GM18508 (cell line): Measurements from ENCODE around the gene CEP112.

Experiments
- ATAC-seq: cut with Tn5 transposase; IDR thresholded peaks from one replicate; pipeline ENCODE4 v1.9.1; 2021; ENCODE audit warnings: moderate number of reproducible peaks; ENCODE audit not compliant: insufficient read depth, unreplicated experiment

The CEP112 gene

DNA sequence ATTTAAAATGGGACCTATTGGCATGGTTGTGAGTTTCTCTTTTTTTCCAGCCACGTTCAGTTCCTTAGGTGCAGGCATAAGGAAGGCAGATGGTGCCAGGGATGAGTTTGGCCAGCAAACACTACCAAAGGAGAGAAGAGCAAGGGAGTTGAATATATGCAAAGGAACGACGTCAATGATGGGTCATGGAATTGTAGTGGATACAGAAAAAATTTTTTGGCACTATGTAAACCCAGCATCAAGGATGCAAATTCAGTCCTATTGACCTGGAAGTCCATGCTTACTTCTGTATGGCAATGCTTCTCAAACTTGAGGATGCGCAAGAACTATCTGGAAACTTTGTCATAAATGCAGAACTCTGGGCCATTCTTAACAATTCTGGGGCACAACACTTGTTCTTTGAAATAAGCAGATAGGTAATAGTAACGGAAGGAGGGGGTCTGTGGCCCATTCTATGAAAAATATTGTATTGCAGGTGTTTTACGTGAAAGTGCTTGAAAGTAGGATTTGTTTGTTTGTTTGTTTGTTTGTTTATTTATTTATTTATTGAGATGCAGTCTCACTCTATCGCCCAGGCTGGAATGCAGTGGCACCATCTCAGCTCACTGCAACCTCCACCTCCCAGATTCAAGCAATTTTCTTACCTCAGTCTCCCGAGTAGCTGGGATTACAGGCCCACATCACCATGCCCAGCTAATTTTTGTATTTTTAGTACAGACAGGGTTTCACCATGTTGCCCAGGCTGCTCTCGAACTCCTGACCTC, 19.3 kb upstream of the CEP112 start:
- ATAC-seq: no peak

DNA sequence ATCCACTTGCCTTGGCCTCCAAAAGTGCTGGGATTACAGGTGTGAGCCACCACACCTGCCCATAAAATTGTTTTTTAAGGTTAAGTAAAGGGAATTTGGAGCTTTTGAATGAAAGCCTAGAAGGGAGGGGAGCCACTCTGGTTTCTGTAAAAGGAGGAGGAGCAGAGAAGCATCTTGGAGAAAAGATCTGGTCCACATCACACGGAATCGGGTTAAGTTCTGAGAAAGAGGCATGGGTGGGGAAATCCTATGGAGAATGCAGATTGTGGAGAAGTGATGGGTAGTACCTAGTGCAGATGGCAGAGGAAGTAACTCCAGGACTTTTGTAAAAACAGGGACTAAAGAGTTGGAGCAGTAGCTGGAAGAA, 18.3 kb upstream of the CEP112 start:
- ATAC-seq: no peak

DNA sequence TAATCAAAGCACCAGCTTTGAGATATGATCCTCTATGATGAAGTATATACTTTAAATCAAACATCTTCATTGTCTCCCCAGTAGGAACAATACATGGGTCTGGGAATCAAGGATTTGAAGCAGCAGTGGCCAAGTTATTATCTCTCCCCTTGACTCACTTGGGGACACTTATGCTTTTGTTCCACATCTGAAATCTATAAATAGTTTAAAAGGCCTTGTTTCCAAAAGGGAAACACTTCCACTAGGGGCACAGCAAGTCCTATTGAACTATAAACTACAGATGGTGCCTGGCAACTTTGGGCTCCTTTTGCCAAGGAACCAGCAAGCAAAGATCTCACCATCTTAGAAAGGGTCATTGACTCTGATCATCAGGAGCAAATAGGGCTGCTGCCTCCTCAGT, 16.0 kb upstream of the CEP112 start:
- ATAC-seq: no peak

DNA sequence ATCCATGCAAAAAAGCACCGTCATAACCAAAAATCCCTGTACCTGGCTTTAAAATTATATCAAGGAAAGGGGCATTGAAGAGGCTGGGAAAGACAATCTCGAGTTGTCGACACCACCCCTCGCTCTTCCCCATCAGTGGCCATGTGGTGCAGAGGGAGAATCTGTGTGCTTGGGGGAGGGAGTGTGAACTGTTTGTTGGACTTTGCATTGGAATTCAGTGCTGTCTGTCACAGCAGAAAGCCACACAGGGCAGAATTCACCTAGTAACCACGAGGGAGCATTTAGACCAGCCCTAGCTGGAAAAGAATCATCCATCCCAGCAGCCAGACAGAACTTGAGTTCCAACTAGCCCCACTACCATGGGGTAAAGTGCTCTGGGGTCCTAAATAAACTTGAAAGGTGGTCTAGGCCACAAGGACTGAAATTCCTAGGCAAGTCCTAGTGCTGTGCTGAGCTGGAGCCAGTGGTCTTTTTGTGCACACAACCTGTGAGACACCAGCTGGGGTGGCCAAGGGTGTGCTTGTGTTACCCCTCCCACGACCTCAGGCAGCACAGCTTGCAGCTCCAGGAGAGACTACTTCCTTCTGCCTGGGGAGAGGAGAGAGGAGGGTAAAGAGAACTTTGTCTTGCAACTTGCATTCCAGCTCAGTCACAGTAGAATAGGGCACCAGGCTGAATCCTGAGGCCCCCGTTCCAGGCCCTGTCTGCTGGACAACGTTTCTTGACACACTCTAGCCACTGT, 11.5 kb upstream of the CEP112 start:
- no peak for ATAC-seq

DNA sequence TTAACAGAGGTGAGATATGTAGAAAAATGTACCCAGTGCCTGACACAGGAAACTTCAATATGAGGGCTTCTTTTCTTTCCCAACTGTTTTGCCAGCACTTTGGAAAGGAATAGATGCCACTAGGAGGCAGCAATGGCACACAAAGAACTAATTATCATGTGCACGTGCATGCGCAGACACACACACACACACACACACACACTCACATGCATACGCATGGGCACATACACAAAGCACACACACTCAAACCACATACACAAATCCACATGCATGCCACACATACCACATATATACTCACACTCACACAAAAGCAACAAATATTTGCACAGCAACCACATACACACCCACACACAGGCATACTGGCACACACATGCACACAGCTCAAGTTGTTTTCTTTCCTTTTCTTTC, 8.8 kb upstream of the CEP112 start:
- no peak for ATAC-seq

DNA sequence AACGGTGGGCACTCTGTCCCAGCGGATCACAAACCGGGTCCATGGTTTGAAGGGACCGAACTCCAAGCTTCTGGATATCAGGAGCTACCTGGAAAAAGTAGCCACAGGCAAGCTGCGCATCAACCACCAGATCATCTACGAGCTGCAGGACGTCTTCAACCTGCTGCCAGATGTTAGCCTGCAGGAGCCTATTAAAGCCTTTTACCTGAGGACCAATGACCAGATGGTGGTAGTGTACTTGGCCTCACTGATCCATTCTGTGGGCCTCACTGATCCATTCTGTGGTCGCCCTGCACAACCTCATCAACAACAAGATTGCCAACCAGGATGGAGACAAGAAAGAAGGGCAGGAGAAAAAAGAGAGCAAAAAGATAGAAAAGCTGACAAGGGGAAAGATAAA, 6.3 kb upstream of the CEP112 start:
- no peak for ATAC-seq

DNA sequence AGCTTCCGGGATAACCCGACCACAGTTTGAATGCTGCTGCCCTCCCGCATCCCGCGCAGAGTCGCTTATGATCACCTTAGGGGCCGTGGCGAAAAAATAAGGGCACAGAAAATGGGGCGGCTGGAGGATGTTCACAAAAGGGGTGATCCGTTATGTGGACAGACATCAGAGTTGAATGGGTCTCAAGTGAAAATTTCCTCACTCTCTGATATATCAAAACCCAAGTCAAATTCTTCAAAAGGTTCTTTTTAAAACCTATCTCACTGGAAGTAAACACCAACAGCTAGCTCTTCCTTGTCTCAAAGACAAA, 400 bp upstream of the CEP112 start:
- no peak for ATAC-seq

DNA sequence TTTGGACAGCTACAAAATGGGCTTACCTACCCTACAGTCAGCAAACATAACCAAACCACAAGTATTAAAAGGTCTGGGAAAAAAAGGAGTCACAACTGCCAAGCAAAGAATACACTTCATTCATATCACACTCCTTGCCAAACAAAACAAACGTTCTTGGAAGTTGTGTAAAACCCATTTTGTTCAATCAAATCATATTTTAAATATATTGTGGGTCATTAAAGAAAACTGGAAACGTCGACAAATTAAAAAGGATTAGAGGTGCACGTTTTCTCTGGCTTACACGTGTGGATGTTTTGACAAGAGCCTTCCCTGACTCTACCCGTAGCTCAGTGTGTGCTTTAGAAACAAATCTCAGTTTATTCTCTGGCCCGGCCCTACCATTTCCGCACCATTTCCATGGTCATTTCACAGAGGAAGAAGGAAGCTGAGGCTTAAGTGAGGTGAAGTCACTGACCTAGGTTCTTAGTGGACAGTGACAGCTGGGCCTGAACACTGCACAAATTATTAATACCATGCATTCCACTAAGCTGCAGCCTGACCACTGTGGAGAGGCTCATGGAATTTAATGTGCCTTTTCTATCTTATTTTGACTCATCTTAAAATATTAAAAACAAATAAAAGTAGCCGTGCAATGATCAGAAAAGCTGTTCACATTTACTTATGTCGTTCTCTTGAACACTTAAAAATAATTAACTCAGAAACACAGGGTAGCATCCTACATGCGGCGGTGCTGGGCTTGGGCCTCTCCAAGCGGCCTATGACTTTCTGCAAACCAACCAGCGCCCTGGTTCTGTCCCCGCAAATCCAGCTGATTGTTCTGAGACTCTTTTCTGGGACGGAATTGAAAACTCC, 968 bp downstream of the CEP112 start:
- ATAC-seq: no peak

DNA sequence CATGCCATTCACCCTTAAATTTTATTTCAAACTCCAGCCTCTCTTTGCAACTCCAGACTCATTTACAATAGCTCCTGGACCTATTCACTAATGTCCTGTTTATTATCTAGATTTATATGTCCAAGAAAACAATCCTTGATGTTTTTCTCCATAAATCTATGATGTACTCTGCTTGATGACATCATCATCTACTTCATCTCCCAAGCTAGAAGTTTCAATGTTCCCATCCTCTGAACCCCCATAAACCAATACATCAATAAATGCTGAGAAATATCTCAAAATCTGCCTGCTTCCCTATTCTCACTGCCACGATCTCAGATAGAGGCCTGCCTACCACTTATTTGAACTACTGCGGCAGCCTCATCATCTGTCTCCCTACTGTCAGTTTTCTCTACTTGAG, 4.2 kb downstream of the CEP112 start:
- ATAC-seq: no peak

DNA sequence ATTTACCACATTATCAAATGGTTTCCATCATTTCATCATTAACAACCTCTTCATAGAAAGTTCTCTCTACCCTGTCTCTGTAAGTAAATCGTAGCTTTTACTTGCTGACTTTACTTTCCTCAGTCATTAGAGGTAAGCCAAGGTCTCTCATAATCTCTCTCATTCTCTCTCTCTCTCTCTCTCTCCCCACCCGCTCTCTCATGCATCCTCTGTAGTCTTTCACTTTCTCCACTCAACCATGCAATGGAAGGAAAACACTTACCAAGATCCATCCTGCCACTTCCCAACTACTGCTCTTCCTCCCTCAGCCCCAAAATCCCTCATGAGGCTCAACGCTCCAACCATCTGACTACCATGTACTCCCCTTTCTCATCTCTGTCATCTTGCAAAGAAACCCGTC, 6.1 kb downstream of the CEP112 start:
- ATAC-seq: no peak

DNA sequence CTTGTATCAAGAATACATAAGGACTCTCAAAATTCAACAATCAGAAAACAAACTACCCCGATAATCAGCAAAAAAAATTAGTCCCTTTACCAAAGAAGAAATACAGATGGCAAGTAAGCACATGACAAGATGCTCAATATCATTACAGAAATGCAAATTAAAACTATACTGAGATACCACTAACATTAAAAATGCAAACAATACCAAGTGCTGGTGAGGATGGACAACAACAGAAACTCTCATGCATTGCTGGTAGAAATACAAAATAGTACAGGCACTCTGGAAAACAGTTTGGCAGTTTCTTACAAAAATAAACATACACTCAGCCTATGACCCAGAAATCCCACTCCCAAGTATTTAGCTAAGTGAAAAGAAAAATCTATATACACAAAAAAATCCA, 7.5 kb downstream of the CEP112 start:
- no peak for ATAC-seq

DNA sequence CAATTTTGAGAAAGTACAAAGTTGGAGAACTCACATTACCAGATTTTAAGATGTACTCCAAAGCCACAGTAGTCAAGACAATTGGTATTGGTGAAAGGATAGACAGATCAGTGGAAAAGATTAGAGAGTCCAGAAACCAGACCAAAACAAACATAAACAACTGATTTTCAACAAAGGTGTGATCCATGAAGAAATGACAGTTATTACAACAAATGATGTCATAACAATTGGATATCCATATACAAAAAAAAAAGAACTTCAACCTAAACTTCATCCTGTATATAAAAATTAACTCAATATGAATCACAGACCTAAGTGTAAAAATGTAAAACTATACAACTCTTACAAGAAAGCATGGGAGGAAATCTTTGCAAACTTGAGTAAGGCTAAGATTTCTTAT, 8.4 kb downstream of the CEP112 start:
- no peak for ATAC-seq

DNA sequence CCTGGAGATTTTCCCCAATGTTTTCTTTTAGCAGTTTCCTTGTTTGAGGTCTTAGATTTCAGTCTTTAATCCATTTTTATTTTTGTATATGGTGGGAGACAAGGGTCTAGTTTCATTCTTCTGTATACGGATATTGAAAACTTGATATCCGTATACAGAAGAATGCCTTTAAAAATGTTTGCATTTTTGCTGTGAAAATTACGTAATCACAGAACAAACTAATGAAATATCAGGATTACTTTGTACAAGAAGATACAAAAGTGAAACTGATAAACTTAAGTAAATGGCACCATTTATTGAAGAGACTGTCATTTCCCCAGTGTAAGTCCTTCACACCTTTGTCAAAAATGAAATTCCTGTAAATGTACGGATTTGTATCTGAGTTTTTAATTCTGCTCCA, 13.3 kb downstream of the CEP112 start:
- no peak for ATAC-seq

DNA sequence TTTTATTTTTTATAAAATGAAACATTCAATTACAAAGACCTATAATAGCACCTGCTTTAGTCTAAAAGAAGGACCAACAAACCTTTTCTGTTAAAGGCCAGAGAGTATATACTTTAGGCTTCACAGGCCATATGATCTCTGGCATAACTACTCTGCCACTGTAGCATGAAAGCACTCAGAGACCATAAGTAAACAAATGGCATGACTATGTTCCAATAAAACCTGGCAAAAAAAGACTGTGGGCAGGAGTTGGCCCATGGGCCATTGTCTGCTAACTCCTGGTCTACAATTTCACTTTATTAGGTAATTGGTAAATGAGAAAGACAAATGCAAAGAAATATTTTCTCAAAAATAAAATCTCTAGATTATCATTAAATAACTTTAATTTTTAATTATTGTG, 14.9 kb downstream of the CEP112 start:
- ATAC-seq: no peak

DNA sequence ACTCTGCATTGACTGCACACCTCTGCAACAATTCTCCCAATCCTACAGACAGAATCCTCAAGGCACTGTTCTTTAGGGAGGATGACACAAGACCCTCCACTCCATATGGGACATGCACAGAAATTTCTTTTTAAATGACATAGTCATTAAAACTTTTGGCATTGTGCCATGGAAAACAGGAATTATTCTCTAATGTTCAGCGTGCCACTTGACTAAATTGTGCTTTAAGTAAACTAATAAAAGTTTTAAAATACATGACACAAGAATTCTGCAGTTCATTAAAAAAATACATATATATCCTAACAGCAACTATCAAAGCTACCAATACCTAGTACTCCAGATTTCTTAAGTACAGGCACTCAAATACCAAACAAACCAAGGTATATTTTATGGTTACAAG, 16.0 kb downstream of the CEP112 start:
- no peak for ATAC-seq

DNA sequence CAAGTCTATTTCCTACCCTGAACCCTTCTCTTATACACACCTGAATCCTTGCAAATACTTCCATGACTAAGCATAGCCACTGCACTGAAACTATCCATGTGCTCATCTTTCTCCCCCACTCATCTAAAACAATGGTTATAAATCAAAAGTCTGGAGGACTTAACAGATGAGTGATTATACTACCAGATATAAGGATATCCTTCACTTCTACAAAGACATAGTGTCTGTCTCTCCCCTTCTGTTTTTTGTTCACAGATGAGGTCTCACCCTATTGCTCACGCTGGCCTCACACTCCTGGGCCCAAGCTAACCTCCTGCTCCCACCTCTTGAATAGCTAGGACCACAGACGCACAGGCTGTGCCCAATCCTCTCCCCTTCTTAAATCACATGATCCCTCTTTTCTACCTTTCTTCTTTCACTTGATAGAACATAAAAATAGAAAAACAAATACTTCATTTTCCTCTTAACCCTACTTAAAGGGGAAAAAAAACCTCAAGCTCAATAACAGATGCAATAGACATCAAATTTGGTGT, 19.2 kb downstream of the CEP112 start:
- ATAC-seq: no peak

DNA sequence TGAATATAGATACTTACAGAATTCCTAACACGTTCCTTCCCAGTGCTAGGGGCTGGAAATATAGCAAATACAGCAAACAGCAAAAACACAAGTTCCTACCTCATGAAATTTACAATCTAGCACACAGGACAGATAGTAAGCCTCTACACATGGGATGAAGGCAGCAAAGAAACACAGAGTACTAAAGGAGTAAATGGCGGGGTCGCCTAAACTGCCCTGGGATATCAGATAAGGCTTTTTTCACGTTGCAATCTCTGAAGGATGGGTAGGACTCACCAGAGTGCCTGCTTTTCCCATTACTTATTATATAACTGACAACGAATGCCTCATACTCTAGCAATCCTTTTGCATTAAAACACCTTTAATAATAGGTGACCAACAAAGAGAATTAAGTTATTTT, 19.8 kb downstream of the CEP112 start:
- no peak for ATAC-seq

DNA sequence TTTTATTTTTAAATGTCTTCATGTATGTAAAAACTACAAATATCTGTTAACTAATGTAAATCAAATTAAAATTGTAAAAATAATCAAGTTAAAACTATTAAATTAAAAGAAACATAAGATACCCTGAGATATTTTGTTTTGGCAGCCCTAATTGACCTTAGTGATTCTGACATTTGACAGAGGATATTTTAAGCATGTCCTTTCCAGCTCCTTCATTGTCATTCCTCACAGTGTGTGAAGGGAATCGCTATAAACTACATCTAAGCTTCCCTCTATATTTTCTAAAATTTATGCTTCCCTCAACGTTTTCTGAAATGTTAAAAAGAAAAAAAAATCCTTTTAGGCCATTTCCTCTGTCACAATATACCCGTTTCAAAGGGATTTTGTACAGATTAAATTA, 20.2 kb downstream of the CEP112 start:
- ATAC-seq: no peak

DNA sequence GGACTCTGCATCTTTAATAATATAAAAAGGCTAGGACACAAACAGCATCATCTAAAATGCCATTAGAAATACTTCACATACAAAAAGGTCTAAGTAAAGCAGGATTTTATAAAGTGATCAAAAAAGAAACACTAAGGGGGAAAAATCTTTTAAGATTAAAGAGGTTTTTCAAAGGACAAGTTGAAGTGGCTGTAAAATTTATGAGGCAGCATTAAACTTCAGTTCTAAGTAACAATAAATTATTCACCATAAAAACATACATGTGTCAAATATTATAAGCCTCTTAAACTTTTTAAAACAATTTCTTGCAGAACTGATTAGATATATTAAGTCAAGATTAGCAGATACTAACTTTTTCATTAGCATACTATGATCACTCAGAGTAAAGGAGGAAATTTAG, 20.8 kb downstream of the CEP112 start:
- no peak for ATAC-seq

DNA sequence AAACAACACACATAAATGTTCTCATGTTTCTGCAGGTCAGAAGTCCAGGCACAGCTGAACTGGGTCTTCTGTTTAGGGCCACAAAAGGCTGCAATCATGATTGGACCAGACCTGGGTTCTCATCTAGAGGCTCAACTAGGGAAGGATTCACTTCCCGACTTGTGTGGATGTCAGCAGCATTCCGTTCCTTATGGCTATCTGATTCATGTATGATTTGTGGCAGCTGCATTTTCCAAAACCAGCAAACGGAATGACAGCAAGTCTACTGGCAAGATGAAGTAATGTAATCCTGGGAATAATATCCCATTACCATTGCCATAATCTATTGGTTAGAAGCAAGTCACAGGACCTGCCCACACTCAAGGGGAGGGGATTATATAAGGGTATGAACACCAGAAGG, 22.1 kb downstream of the CEP112 start:
- ATAC-seq: no peak

DNA sequence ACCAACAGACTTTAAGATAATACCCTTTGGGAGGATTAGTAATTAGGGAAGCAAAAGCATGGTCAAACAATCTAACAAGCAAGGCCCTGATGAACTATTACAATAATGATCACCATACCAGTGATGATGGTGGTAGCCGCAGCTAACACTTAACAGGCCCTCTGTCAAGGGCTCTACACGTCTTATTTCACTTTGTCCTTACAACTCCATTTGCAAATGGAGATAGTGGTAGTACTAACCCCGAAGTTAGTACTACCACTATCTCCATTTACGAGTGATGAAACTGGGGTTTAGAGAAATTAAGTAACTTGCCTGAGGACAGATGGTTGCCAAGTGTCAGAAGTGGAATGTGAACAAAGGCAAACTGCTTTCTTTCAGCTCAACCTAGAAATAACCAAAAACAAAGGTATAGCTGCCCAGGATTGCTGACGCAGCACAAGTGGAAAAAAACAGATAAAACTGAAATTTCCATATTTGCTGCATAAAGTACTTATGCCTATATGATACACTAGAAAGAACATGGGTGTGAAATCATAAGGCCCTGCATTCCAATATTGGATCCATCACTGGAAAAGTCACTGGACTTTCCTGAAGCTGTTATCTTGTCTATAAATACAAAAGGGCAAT, 24.6 kb downstream of the CEP112 start:
- no peak for ATAC-seq
